NCI-H1694 treated with DMSO at 0.1 percent for 48 hours (cell line): ENCODE data around the gene GPR15LG.
"Not testable (repeated sequence)": the region's sequence is repeated elsewhere in the genome, so short reads cannot be mapped to it uniquely, and the experiment has no call there.

ENCODE experiments used
- DNase-seq: peaks from one replicate; lab custom pipeline; 2025; lab: John Stamatoyannopoulos, UW

GPR15LG gene

DNA sequence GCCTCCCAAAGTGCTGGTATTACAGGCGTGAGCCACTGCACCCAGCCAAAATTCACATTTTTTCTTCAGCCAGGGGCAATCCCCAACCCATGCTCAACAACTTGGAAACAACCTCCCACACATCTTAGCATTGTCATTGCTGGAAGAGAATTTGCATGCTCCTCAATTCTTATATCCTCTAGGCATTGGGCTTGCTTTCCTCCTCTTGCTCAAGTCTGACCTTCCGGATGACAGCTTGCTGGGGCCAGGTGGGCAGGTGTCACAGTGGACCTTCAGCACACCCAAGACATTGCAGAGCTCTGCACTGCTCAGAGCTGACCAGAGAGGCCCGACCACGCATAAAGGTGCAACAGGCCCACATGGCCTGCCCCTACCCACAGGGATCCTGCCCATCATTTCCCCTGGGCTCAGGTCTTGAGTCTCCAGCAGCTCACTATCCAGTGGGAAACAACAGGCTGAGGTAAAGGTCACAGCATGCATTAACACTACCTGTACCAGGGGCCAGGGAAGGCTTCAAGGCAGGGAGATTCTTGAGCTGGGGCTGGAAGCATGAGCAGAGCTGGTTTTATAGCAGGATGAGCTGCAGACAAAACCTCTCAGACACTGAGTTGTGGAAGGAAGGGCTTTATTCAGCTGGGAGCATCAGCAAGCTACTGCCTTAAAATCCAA lies 6.8 kb upstream of the GPR15LG start:
- no peak for DNase-seq

DNA sequence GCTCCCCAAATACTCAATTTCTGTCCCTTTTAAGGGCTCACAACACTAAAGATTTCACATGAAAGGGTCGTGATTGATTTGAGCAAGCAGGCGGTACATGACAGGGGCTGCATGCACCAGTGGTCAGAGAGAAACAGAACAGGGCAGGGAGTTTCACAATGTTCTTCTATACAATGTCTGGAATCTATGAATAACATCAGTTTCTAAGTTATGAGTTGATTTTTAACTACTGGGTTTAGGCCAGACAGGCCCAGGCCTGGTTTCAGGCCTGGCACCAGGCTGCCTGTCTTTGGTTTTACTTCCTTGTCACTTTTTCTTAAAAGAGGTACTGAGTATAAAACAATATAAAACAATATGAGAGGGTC lies 6.3 kb upstream of the GPR15LG start:
- DNase-seq = not testable (repeated sequence)

DNA sequence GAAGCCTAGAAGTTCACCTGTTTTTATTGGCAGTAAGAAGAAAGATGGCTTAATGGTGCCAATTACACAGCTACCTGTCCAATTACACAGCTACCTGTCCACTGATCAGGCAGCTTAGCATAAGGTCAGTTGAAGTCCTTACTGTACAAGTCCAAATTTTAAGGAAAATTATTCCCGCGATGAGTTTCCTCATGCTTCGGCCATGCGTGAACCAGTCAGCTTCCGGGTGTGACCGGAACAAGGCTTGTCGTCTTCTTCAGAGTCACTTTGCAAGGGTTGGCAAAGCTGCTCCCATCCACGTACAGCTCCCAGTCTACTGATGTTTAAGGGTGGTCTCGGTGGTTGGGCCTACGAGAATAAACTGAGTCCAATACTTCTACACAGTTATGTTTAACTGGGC lies 5.2 kb upstream of the GPR15LG start:
- not testable (repeated sequence) for DNase-seq

DNA sequence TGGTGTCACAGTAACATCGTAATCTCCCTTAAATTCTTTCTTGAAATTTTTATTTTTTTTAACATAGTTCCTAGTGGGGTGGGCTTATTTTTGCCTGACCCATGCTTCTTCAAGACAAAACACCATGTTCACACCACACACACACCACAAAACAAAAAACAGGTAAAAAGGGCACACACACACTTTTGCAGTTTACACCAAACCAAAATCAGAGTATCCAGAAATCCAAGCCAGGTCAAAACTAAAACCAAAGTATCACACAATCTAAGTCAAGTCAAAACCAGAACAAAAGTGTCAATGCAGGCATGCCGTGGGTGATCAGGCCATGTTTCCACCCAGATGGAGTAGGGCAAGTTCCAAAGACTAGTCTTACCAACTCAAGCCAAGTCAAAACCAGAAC lies 2.4 kb upstream of the GPR15LG start:
- DNase-seq = not testable (repeated sequence)

DNA sequence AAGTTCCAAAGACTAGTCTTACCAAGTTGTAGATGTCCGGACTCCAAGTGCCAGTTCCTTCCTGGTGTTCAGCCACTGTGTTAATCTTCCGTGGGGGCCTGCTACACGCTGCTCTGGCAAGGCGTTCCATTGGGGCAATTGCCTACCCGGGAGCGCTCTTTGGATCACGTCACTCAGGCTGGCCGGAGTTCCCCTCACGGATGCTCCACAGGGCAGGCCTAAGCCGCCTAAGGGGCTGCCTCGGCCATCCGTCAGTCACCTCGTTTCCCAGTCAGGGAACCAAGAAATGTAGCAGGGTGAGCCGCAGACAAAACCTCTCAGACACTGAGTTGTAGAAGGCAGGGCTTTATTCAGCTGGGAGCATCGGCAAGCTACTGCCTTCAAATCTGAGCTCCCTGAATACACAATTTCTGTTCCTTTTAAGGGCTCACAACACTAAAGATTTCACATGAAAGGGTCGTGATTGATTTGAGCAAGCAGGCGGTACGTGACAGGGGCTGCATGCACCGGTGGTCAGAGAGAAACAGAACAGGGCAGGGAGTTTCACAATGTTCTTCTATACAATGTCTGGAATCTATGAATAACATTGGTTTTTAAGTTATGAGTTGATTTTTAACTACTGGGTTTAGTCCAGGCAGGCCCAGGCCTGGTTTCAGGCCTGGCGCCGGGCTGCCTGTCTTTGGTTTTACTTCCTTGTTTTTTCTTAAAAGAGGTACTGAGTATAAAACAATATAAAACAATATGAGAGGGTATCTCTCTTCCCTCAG lies 1.7 kb upstream of the GPR15LG start:
- DNase-seq = not testable (repeated sequence)

DNA sequence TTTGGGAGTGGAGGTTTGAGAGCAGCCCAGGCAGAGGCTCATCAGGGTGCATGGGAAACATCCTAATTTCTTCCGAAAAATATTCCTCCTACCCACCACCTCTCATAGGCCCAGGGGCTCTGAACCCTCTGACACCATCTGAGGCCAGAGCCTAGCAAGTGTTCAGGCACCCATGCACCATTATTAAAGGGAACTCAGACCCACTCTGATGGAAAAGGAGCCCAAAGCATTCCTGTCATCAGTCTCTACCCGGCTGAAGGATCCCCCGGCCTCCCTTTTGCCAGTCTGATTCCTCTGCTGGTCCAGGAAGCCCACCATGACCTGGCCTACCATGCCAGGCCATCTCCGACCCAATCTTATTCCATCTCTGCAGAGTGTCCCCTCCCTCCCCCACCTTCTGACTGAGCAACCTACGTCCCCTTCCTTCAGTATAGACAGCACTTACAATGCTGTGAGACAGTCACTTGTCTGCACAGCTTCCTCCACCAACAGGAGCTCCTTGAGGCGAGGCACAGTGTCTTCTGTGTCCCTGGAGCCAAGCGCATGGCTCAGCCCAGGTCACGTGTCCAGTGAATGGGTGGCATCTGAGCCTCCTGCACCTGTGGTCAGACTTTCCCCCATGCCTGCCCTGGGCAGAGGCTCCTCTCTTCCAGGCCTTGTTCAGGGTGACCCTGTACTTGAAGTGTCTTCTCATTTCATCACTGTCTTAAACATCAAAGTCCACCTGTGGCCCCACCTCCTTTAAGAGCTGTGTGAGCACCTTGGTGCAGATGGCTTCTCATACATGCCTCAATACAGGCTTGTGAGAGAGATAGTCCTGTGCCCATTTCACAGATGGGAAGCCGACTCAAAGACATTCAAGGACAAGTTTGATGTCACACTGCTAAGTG lies 889 bp upstream of the GPR15LG start:
- DNase-seq = no peak

DNA sequence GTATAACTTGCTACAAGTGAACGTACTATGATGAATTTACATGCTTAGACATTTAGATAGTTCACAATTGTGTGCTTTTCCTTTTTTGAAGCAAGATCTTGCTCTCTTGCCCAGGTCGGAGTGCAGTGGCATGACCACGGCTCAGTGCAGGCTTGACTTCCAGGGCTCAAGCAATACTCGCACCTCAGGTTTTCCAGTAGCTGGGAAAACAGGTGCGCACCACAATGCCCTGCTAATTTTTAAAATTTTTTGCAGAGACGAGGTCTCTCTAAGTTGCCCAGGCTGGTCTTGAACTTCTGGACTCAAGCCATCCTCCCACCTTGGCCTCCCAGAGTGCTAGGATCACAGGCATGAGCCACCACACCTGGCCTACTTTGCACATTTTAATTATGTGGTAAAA lies 1.8 kb downstream of the GPR15LG start:
- DNase-seq = no peak

DNA sequence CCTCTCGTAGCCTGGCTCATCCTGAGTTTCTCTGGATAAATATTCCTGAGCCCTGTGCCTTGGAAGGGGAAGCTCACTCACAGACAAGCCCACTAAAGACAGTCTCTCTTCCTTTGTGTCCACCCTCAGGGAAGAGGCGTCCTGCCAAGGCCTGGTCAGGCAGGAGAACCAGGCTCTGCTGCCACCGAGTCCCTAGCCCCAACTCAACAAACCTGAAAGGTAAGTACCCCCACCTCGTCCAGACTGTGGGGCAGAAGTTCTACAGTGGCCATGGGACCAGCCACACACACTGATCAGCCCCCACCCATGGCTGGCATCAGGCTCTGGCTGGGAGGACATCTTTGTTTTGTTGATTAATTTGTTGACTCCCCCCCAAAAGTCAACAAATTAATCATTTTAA lies 2.8 kb downstream of the GPR15LG start:
- no peak for DNase-seq

DNA sequence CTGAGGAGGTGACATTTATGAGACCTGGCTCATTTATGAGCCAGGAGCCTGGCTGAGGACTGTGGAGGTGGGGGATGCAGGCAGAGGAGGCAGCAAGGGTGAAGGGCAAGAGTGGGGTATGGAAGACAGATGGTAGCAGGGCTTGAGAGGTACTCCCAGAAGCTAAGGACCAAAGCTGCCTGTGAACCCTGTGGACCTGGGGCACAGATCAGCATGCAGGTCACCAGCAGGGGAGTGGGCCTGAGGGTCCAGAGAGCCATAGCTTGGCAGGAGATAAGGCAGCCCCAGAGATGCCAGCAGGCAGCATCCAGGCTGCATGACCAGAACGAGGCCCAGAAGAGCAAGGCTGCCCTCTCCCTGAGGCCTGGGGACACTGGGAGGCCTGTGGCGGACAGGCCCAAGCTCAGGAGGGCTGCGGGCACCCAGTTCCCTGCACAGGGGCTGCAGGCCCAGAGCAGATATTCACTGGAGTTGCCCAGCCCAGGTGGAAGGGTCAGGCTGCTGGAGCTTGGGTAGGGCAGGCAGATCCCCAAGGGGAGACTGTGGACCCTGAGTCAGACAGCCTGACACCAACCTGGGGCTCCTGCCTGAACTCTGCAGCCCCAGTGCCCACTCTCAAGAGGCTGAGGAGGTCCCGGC lies 3.4 kb downstream of the GPR15LG start:
- DNase-seq = no peak

DNA sequence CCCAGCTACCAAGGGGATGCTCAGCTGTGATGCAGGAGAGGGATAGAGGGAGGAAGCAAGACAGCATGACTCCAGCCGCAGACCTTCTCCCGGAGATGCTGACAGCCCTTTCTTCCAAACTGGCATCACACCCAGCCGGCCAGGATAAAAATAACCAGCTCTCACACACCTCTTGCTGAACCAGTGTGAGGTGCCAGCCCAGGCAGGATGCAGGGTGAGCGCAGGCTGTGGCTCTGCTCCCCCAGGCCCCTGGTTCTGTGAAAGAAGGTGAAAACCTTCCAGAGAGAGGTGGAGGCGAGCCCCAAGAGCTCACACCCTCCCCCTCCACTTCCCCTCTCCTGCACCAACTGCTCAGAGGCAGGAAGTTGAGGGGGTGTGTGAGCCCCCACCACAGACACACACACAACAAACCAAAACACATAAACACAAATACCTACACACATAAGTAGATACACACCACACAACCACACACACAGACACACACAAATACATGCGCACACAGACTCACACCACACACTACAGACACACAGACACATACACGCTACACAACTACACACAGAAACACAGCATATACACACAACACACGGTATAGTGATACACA lies 4.0 kb downstream of the GPR15LG start:
- no peak for DNase-seq

DNA sequence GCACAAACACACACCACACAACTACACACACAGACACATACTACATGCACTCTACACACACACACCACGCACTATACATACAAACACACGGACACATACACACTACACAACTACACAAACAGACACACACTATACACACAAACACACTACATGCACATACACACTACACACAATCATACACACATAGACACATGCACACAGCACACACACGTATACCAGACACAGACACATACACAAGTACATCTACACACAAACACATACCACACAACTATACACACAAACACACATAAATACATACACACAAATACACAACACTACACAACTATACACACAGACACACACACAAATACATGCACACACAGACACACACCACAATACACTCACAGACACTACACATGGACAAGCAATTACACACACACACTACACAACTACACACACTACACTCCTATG lies 4.6 kb downstream of the GPR15LG start:
- no peak for DNase-seq

DNA sequence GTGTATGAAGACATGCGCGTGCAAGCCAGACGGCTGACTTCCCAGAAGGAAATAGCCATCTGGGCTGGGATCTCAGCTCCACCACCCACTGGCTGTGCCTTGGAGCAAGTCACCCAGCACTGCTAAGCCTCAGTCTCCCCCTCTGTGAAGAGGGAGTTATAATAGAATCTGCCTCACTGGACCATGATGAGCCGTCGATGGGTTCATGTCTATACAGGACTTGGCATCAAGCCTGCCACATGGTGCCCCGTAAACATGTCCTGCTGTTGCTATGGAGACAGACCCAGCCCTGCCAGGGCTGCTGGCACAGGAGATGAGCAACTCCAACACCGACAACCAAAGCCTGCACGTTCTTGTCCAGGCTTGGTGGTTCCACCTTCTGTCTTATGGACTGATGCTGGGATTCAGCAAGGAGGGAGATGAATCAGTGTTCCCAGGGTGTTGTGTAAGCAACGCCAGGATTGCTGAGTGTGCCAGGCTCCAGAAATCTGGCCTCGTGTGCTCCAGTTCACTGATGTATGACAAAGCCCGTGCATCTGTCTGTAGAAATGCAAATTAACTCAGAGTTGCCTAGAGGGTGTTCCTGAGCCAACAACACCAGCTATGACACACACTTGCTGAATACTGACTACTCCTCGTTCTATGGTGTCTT lies 5.6 kb downstream of the GPR15LG start:
- DNase-seq = peak; percentile 96

DNA sequence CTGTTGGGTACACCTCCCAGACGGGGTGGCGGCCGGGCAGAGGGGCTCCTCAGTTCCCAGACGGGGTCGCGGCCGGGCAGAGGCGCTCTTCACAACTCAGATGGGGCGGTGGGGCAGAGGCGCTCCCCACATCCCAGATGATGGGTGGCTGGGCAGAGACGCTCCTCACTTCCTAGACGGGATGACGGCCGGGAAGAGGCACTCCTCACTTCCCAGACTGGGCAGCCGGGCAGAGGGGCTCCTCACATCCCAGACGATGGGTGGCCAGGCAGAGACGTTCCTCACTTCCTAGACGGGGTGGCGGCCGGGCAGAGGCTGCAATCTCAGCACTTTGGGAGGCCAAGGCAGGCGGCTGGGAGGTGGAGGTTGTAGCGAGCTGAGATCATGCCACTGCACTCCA lies 6.8 kb downstream of the GPR15LG start:
- not testable (repeated sequence) for DNase-seq

DNA sequence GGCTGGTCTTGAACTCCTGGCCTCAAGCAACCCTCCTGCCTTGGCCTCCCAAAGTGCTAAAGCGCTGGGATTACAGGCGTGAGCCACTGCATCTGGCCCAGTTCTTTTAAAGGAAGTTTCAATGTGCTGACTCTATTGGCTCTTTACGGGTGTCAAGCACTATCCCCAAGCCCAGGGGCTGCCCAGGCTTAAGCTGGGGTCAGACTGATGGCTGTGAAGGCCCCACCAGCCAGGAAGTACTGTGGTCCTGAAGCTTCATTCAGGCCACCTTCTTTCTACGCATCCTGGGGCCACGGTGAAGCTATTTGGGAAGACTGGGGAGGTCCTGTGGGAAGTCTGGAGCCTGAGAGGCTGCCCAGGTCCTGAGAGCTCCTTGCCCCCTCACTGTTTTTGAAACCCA lies 8.0 kb downstream of the GPR15LG start:
- DNase-seq = no peak

DNA sequence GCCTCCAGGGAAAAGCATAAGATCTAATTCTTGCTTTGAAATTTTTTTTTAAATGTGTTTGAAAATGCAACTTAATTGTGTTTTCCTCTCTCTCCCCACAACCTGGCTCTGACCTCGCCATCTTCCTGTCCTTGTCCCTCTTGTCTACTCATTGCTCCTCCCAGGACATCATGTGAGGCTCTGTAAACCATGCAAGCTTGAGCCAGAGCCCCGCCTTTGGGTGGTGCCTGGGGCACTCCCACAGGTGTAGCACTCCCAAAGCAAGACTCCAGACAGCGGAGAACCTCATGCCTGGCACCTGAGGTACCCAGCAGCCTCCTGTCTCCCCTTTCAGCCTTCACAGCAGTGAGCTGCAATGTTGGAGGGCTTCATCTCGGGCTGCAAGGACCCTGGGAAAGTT lies 10.9 kb downstream of the GPR15LG start:
- DNase-seq = no peak

DNA sequence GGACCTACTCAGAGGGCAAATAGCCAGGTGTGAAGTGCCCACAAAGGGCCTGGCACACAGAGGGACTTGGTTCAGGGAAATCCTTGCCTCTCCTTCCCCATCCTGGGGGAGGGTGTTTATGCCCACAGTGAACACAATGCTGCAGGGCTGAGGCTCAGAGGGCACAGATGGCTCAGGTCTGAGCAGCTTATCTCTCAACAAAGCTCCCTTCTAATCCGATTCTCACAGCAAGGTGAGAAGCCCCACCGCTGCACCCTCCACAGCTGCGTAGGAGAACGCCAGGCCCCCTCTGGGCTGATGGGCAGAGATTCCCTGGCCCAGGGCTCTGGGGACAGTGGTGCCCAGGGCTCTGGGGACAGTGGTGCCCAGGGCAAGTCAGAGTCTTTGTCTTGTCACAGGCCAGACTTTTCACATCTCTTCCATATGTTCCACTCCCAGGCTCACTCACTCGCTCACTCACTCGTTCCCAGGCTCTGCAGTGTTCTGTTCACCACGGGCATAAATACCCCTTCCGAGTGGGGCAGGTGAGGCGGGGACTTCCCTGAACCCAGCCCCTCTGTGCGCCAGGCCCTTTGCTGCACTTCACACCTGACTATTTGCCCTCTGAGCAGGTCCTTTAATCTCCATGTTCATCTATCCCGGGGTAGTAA lies 12.1 kb downstream of the GPR15LG start:
- peak; percentile 30 for DNase-seq

DNA sequence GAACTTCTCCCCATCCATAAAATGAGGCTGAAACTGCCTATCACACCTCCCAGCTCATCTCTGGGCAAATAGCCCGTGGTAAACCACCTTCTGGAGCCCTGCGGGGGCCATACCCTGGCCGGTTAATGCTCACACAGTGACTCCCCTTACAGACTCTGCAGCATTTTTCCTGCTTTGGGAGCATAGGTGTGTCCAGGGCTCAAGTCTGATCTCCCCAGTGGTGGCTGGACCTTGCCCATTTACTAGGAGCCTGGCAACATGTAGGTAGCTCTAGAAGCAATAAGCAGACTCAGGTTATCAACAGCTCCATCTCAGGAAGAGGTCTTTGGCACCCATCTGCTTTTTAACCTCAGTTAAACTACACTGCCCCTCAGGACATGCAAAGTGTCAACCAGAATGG lies 15.2 kb downstream of the GPR15LG start:
- no peak for DNase-seq

DNA sequence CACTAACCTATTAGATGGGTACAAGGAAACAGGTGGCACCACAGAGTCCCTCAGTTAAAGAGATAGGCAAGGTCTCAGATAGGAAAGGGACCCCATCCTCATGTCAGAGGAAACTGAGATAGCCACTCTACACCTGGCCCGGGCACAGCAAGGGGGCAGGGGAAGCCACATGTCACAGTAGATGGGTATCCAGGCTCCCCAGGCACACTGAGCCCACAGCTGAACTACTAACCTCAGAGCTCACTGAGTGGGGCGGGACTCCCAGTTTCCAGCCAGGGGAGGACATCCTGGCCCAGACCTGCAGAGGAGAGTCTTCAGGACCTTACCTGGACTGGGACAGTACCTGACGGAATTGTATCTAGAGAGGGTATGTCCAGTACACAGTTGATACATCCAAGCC lies 17.0 kb downstream of the GPR15LG start:
- DNase-seq = no peak

DNA sequence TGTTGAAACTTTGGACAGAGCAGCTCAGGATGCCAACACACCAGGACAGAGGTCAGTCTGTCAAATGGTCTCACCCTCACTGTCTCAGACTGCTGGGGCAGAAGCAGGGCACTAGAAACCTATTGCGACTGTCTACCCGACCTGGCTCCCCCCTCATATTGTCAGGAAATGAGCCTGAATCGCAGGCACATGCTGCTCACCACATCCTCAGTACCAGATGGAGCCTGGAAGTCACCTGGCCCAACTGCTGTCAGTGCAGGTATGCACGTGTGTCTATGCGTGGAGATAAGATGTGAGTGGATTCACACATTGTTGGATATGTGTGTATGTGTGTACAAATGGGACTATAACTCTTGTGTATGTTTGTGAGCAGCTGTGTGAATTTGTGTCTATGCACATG lies 17.5 kb downstream of the GPR15LG start:
- DNase-seq = no peak

DNA sequence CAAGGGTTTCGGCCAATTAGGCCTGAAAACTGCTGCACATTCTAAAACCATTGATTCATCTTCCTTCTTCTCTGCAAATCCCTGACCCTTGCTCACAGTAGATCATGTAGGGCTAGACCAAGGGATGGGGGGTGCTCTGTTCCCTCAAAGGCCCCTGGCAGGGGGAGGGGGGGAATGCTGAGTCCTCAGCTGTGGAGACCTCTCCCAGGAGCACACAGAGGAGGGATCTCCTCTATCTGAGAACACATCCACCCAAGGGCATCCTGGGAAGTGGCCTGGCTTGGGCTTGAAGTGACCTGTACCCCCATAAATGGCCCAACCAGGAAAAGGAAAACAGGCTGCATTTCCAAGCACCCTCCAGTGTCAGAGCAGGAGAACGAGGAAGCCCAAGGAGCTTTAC lies 19.7 kb downstream of the GPR15LG start:
- DNase-seq = no peak
